CD8-positive, alpha-beta memory T cell (primary cell): ENCODE data around the gene ETFBKMT. TPM values are rescaled to one million over a fixed set of nuclear protein-coding genes. Genes with fewer than 3 reads are reported as not detected.
"Not testable (repeated sequence)": the region's sequence is repeated elsewhere in the genome, so short reads cannot be mapped to it uniquely, and the experiment has no call there.

Experiments used
- CTCF ChIA-PET: fragments of 350-600 bp; sonication (Branson Sonifier 250); formaldehyde crosslinking; loops from one replicate; lab custom pipeline; 2021; ENCODE audit warnings: antibody characterized with exemption; lab: Charles Lee
- POLR2A ChIA-PET: fragments of 350-600 bp; sonication (Branson Sonifier 250); formaldehyde crosslinking; loops from one replicate; lab custom pipeline; 2021; ENCODE audit warnings: antibody characterized with exemption; lab: Charles Lee
- DNase-seq, 5 donors: peaks; one replicate each; pipeline versions ENCODE4 v3.0.0 to v3.0.0-alpha.2; 2020 to 2022; ENCODE audit warnings: mixed read lengths in 1 of 5
- H3K27ac ChIP-seq: one replicate; pipeline ENCODE4 v1.7.0; 2013; ENCODE audit warnings: low read depth, mild to moderate bottlenecking, low read length, moderate library complexity
- H3K27me3 ChIP-seq: 2 replicates; pipeline ENCODE4 v1.7.0; 2013; ENCODE audit warnings: low read length, mild to moderate bottlenecking; ENCODE audit not compliant: insufficient read depth, poor library complexity, severe bottlenecking
- H3K36me3 ChIP-seq: 2 replicates; pipeline ENCODE4 v1.7.0; 2013; ENCODE audit warnings: mild to moderate bottlenecking, low read length, moderate library complexity; ENCODE audit not compliant: insufficient read depth
- H3K4me1 ChIP-seq: 2 replicates; pipeline ENCODE4 v1.7.0; 2013; ENCODE audit warnings: mild to moderate bottlenecking, low read length, moderate library complexity; ENCODE audit not compliant: insufficient read depth
- H3K4me3 ChIP-seq: 2 replicates; pipeline ENCODE4 v1.7.0; 2013; ENCODE audit warnings: mild to moderate bottlenecking, low read length
- H3K9me3 ChIP-seq: 2 replicates; pipeline ENCODE4 v1.7.0; 2013; ENCODE audit warnings: mild to moderate bottlenecking, low read length
- H3K27ac Mint-ChIP-seq, 8 donors: one replicate each; pipeline ENCODE4 v1.8.0; 2020 to 2021; ENCODE audit warnings: mixed read lengths in 8 of 8, mild to moderate bottlenecking in 6 of 8, inconsistent platforms in 3 of 8, moderate library complexity in 3 of 8
- H3K27me3 Mint-ChIP-seq, 2 donors: one replicate each; pipeline ENCODE4 v1.8.0; 2020 to 2021; ENCODE audit warnings: mixed read lengths in 2 of 2, mild to moderate bottlenecking in 1 of 2, moderate library complexity in 1 of 2
- H3K36me3 Mint-ChIP-seq, 3 donors: one replicate each; pipeline ENCODE4 v1.8.0; 2020 to 2021; ENCODE audit warnings: mixed read lengths in 3 of 3, inconsistent platforms in 1 of 3, mild to moderate bottlenecking in 1 of 3
- H3K4me1 Mint-ChIP-seq, 3 donors: one replicate each; pipeline ENCODE4 v1.8.0; 2020 to 2021; ENCODE audit warnings: mixed read lengths in 3 of 3, inconsistent platforms in 1 of 3, mild to moderate bottlenecking in 1 of 3
- H3K4me3 Mint-ChIP-seq, 7 donors: one replicate each; pipeline ENCODE4 v1.8.0; 2020 to 2021; ENCODE audit warnings: mixed read lengths in 7 of 7, mild to moderate bottlenecking in 6 of 7, moderate library complexity in 4 of 7, inconsistent platforms in 2 of 7
- H3K9me3 Mint-ChIP-seq, 5 donors: one replicate each; pipeline ENCODE4 v1.8.0; 2020 to 2022; ENCODE audit warnings: mixed read lengths in 5 of 5, mild to moderate bottlenecking in 3 of 5, moderate library complexity in 2 of 5, inconsistent platforms in 1 of 5
- polyA plus RNA-seq: library from polyadenylated mRNA; unstranded; fragments of 300-500 nt; fragmentation: Illumina TruSeq; gene quantifications from one replicate; pipeline ENCODE4 v1.2.3, GENCODE V29; 2021
- total RNA-seq, 2 experiments: library from RNA; stranded (reverse); gene quantifications; one replicate each; pipeline ENCODE4 v1.2.3, GENCODE V29; 2021

ETFBKMT gene
- total and polyA plus RNA-seq, 3 experiments from 2014 or later = 0.85 to 1.4 (median 1.1) TPM

DNA sequence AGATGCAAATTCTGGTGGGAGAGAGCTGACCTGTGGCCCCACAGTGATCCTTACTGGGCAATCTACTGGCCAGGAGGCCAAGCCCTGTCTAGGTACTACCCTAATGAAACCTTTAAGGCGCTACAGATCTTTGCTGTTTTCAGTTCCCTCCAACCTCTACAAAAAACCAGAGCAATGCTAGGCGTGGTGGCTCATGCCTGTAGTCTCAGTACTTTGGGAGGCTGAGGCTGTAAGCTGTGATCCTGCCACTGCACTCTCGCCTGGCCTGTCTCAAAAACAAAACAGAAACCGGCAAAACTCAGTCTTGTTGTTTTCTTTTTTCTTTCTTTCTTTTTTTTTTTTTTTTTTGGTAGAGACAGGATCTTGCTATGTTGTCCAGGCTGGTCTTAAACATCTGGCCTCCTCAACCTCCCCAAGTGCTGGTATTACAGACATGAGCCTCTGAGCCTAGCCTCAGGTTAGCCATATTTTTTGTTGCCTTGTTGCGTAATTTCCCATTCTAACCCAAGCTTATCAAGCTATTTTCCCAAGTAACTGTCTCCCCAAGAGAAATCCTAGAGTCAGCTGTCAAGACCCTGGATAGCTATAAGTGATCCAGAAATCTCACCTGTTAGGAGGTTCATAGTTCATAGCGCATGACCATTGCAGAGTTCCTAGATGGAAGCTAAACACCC lies 2.8 kb downstream of the ETFBKMT start:
- ChIA-PET CTCF (interaction anchor here (1.0 kb wide), 1 partner anchor 9 kb away, joined by 6 read pairs; no protein-coding TSS in a partner anchor), POLR2A (no interaction called here)
- no peaks in the 10 kb centered on the region for H3K9me3 ChIP-seq
- H3K9me3 Mint-ChIP-seq = peaks cover 0 to 3% (median 0%) of the 10 kb centered on the region in 5 donors
- no peak overlapping the region for H3K27ac Mint-ChIP-seq
- H3K27me3 ChIP-seq = no peaks in the 10 kb centered on the region
- no peaks in the 10 kb centered on the region for H3K36me3 ChIP-seq
- no peak overlapping the region for H3K27ac ChIP-seq
- no peak for DNase-seq
- H3K4me1 Mint-ChIP-seq = peaks cover 11 to 22% (median 21%) of the 10 kb centered on the region in 3 donors
- H3K4me1 ChIP-seq = peaks cover 4% of the 10 kb centered on the region
- no peak overlapping the region for H3K4me3 ChIP-seq
- peak overlapping the region in 2 of 7 donors; percentile 26 to 68 for H3K4me3 Mint-ChIP-seq
- peaks cover 0 to 5% (median 4%) of the 10 kb centered on the region in 3 donors for H3K36me3 Mint-ChIP-seq
- peaks cover 0 to 2% of the 10 kb centered on the region in 2 donors for H3K27me3 Mint-ChIP-seq

DNA sequence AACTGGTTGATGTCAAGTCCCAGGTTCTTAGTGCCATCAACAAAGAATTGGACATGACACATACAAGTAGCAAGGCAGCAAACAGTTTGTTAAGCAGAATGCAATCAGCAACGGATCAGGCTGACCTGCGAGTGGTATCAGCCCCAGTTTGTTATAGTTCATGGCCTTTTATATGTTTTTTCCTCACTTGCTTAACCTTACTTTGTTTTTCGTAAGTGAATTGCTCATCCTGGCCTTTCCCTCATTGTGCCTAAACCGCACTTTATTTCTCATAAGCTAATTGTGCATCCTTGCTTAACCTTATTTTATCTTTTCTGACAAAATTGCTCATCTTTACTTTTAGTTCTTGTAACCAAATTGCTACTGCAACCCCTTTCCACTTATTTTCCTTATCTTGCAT lies 4.1 kb downstream of the ETFBKMT start:
- Mint-ChIP-seq H3K27ac (peak overlapping the region in 1 of 8 donors; percentile 32), H3K27me3 (peaks cover 0 to 2% of the 10 kb centered on the region in 2 donors)
- no peaks in the 10 kb centered on the region for H3K9me3 ChIP-seq

DNA sequence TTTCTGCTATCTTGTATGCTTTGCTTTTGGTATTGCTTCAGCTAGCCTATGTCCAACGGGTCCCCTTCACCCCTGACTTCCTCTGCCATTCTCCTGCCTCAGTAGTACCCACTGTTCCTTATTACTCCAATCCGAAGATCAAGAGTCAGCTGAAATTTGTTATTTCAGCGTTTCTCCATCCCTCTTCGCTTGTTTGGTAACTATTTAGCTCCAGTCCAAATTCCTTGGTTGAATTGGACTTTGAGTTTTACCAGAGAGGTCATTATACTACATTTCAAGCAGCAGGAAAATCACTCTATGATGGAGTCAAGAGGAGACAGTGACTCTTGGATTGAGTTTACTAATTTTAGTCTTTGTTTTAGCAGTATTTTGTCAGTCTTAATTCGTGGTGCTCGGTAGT lies 4.5 kb downstream of the ETFBKMT start:
- Histone ChIP-seq H3K9me3 (no peaks in the 10 kb centered on the region), H3K36me3 (no peaks in the 10 kb centered on the region), H3K27ac (no peak overlapping the region), H3K27me3 (no peaks in the 10 kb centered on the region), H3K4me3 (no peak overlapping the region), H3K4me1 (no peaks in the 10 kb centered on the region)
- Mint-ChIP-seq H3K4me3 (peak overlapping the region in 1 of 7 donors; percentile 61), H3K36me3 (peaks cover 0 to 13% (median 10%) of the 10 kb centered on the region in 3 donors), H3K9me3 (peaks cover 0 to 12% (median 4%) of the 10 kb centered on the region in 5 donors), H3K27me3 (peaks cover 0 to 2% of the 10 kb centered on the region in 2 donors), H3K27ac (peak overlapping the region in 1 of 8 donors; percentile 32), H3K4me1 (peaks cover 6 to 15% (median 13%) of the 10 kb centered on the region in 3 donors)
- ChIA-PET POLR2A (no interaction called here), CTCF (no interaction called here)
- DNase-seq = no peak

More for the DNA sequence above, 4.1 kb downstream of the ETFBKMT start:
- Mint-ChIP-seq H3K9me3 (peaks cover 0 to 8% (median 0%) of the 10 kb centered on the region in 5 donors), H3K36me3 (peaks cover 0 to 9% (median 7%) of the 10 kb centered on the region in 3 donors), H3K4me3 (peak overlapping the region in 1 of 7 donors; percentile 61), H3K4me1 (peaks cover 7 to 17% (median 15%) of the 10 kb centered on the region in 3 donors)
- ChIA-PET POLR2A (no interaction called here), CTCF (no interaction called here)
- H3K4me3 ChIP-seq = no peak overlapping the region
- no peaks in the 10 kb centered on the region for H3K36me3 ChIP-seq
- no peak overlapping the region for H3K27ac ChIP-seq
- no peaks in the 10 kb centered on the region for H3K27me3 ChIP-seq
- peaks cover under 1% of the 10 kb centered on the region for H3K4me1 ChIP-seq
- no peak for DNase-seq

GRCh38 chr12:31669020-31669419 lies 9.5 kb downstream of the ETFBKMT start:
- Mint-ChIP-seq H3K4me1 (no peaks in the 10 kb centered on the region), H3K4me3 (no peak overlapping the region)
- POLR2A ChIA-PET = interaction anchor here (0.9 kb wide), 1 partner anchor 10 kb away, joined by 3 read pairs; the partner anchor contains the start of gene ETFBKMT

DNA sequence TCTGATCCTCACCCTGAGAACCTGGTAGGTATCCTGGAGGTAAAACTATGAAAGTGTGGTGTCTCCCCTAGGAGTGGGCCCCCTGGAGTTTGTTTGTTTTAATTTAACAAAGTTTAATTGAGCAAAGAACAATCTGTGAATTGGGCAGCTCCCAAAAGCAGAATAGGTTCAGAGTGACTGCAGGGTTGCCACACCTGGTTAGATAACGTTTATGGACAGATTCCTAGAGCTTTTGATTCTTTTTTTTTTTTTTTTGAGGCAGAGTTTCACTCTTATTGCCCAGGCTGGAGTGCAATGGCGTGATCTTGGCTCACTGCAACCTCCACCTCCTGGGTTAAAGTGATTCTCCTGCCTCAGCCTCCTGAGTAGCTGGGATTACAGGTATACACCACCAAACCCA lies 10.1 kb downstream of the ETFBKMT start:
- H3K27ac Mint-ChIP-seq, H3K27me3 Mint-ChIP-seq, H3K4me1 Mint-ChIP-seq, H3K4me3 Mint-ChIP-seq, H3K36me3 ChIP-seq, H3K27me3 ChIP-seq, H3K9me3 ChIP-seq, H3K4me3 ChIP-seq, H3K4me1 ChIP-seq, H3K27ac ChIP-seq, DNase-seq: not testable (repeated sequence)
- POLR2A ChIA-PET = interaction anchor here (1.2 kb wide), 1 partner anchor 9 kb away, joined by 3 read pairs; no protein-coding TSS in a partner anchor
- CTCF ChIA-PET = interaction anchor here (0.7 to 2.1 kb wide), 3 partner anchors 16 to 333 kb away, joined by 3 to 4 read pairs (median 3); no protein-coding TSS in a partner anchor
- Mint-ChIP-seq H3K36me3 (peaks cover 19 to 40% (median 32%) of the 10 kb centered on the region in 3 donors), H3K9me3 (peaks cover 0 to 20% (median 11%) of the 10 kb centered on the region in 5 donors)

More at GRCh38 chr12:31669020-31669419, 9.5 kb downstream of the ETFBKMT start:
- H3K4me1 ChIP-seq = no peaks in the 10 kb centered on the region
- peaks cover 0 to 2% of the 10 kb centered on the region in 2 donors for H3K27me3 Mint-ChIP-seq
- DNase-seq = no peak
- H3K36me3 ChIP-seq = no peaks in the 10 kb centered on the region
- H3K9me3 ChIP-seq = no peaks in the 10 kb centered on the region
- peaks cover 16 to 37% (median 29%) of the 10 kb centered on the region in 3 donors for H3K36me3 Mint-ChIP-seq
- H3K27ac Mint-ChIP-seq = no peak overlapping the region
- H3K4me3 ChIP-seq = no peak overlapping the region
- H3K9me3 Mint-ChIP-seq = peaks cover 0 to 20% (median 11%) of the 10 kb centered on the region in 5 donors
- CTCF ChIA-PET = interaction anchor here (0.7 to 1.5 kb wide), 3 partner anchors 16 to 334 kb away, joined by 3 to 6 read pairs (median 3); no protein-coding TSS in a partner anchor
- no peak overlapping the region for H3K27ac ChIP-seq
- no peaks in the 10 kb centered on the region for H3K27me3 ChIP-seq

DNA sequence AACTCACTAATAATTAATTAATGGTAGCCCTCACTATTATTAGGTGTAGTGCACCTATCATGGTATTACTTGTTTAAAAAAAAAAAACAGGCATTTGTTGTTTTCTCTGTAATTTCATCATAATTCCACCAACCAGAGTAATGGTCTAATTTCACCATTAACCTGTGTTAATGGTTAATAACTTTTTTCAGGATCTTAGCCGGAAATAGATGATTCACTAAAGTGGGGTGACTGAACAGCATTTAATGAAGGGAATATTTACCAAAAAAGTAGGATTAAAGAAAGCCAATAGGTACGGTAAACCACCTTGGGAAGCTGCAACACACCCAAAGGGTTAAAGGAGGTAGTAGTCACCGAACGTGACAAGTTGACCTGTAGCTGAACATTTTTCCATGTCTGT lies 13.0 kb downstream of the ETFBKMT start:
- Histone ChIP-seq H3K4me1 (no peaks in the 10 kb centered on the region), H3K9me3 (no peaks in the 10 kb centered on the region), H3K27ac (no peak overlapping the region), H3K36me3 (no peaks in the 10 kb centered on the region), H3K27me3 (no peaks in the 10 kb centered on the region), H3K4me3 (no peak overlapping the region)
- Mint-ChIP-seq H3K27me3 (no peaks in the 10 kb centered on the region), H3K9me3 (peaks cover 0 to 17% (median 11%) of the 10 kb centered on the region in 5 donors), H3K4me1 (no peaks in the 10 kb centered on the region), H3K4me3 (no peak overlapping the region), H3K27ac (no peak overlapping the region), H3K36me3 (peaks cover 21 to 36% (median 35%) of the 10 kb centered on the region in 3 donors)
- POLR2A ChIA-PET = no interaction called here
- no peak for DNase-seq
- CTCF ChIA-PET = no interaction called here

- ChIA-PET POLR2A (interaction anchor here (0.7 to 1.4 kb wide), 4 partner anchors 47 to 288 kb away, joined by 3 to 6 read pairs (median 4); partner anchors contain the start of genes AMN1 and RESF1), CTCF (interaction anchor here (0.6 to 3.0 kb wide), 19 partner anchors 10 to 629 kb away, joined by 3 to 24 read pairs (median 4); partner anchors contain the start of gene RESF1)
- Histone ChIP-seq H3K27ac (no peak overlapping the region), H3K4me3 (no peak overlapping the region), H3K4me1 (peaks cover 3% of the 10 kb centered on the region), H3K9me3 (peaks cover 18% of the 10 kb centered on the region), H3K36me3 (no peaks in the 10 kb centered on the region), H3K27me3 (no peaks in the 10 kb centered on the region)
- Mint-ChIP-seq H3K9me3 (peaks cover 4 to 28% (median 22%) of the 10 kb centered on the region in 5 donors), H3K36me3 (peaks cover 13 to 42% (median 40%) of the 10 kb centered on the region in 3 donors), H3K27ac (peak overlapping the region in 6 of 8 donors; percentile 55 to 90 (median 86)), H3K4me1 (peaks cover 6 to 11% (median 7%) of the 10 kb centered on the region in 3 donors), H3K4me3 (peak overlapping the region in 5 of 7 donors; percentile 28 to 86 (median 68)), H3K27me3 (no peaks in the 10 kb centered on the region)
- DNase-seq = peak; percentile 49 to 77 (median 61)
Observed at GRCh38 chr12:31682136-31682962, 22.9 kb downstream of the ETFBKMT start.
